ENCODE data around the gene SSBP3.

Gene SSBP3

DNA sequence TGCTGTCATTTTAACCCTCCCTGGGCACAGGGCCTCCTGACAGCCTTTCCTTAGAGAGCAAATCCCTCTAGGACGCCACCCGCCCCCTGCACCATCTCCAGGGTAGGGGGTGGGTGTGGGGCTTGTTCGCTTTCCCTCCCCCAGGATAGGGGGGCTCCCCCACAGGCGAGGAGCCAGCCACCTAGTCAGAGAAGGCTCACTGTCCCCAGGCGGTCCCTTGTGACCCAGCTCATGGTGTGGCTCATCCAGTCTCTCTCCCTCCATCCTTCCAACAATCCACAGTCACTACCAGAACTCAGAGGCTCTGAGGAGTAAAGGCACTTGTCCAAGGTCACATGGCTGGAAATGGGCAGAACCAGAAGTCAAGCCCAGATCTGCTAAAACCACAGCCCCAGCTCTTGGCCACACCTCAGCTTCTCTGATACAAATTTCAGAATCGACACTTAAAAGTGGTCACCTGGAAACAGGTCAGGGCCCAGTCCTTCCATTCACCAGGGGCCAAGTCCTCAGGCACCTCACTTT is 116.4 kb downstream of the SSBP3 start:
- no peak for DNase-seq (ENCODE audit: low read depth in 1 of 2, low spot score in 1 of 2)

DNA sequence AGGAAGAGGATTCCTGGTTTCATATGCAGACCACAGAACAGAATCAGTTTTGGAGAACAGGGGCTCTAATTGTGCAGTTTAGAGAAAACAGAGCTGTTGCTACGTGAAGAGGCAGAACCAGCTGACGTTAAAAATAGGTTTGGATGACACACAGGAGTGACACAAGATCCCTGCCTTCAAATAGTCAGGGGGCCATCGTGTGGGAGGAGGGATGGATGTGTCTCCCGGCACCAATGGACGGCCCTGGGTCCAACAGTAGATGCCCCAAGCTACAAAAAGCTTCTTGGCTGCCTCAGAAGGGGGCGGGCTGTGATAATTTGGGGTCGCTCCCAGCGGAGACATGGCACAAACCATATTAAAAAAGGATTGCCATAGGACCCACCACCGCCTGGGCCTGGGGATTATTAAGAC is 118.4 kb downstream of the SSBP3 start:
- DNase-seq (ENCODE audit: low read depth in 1 of 2, low spot score in 1 of 2) = no peak

- DNase-seq (ENCODE audit: low read depth in 1 of 2, low spot score in 1 of 2) = peak; percentile 31 to 52
These were observed 119.0 kb downstream of the SSBP3 start for GRCh38 chr1:54287176-54287650.

GRCh38 chr1:54285815-54286345 is 120.3 kb downstream of the SSBP3 start:
- no peak for DNase-seq (ENCODE audit: low read depth in 1 of 2, low spot score in 1 of 2)

DNA sequence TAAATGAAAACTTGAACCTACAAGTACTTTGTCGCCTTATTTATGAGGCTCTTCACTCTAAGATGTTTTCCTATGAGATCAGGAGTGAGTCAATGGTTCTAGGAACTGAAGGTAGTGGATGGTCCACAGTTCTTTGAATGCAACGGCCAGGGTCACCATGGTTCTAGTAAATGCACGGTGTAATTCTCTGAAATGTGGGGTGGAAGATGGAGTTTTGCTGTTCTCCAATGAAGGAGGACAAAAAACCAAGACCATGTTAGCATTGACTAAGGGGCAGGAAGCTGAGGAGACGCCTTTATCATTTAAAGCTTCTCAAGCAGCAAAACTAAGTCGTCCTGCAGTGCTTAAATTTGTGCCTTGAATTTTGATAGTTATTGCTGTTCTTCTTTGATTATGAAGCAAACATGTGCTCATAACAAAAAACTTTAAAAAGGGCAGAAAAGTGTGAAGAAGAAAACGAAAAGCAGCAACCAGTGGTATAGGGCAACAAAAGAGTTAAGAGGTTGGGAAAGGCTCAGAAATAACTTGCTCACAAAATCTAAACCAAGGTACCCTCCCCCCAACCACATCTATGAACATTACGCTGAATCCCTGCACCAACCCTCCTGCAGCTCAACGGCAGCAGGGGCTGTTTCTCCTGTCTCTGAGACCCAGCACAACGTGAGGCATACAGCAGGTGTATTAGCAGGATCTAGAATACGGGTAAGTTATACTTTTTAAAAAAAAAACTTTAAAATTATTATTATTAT is 121.2 kb downstream of the SSBP3 start:
- DNase-seq (ENCODE audit: low read depth in 1 of 2, low spot score in 1 of 2) = no peak

GRCh38 chr1:54283635-54284385 is 122.4 kb downstream of the SSBP3 start:
- DNase-seq (ENCODE audit: low read depth in 1 of 2, low spot score in 1 of 2) = no peak

- no peak for DNase-seq (ENCODE audit: low read depth in 1 of 2, low spot score in 1 of 2)
These were observed 123.9 kb downstream of the SSBP3 start for GRCh38 chr1:54282101-54282847.

DNA sequence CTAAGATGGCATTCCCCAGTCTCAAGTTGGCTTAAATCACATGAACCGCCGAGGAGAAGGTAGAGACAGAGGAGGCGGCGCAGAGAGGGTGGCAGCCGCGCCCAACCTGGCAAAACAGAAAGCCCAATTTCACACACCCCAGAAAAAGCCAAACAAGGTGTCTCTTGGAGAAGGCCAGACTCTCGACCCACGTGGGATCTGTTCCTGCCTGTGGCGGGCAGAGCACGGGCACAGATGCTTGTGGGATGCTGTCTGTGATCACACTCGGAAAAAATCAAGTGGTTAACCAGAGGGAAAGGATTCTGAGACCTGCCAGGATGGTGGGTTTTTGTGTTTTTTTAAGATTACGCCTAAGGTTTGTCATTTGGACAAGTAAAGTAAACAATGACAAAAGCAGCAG is 125.5 kb downstream of the SSBP3 start:
- no peak for DNase-seq (ENCODE audit: low read depth in 1 of 2, low spot score in 1 of 2)

GRCh38 chr1:54279457-54279856 is 126.7 kb downstream of the SSBP3 start:
- DNase-seq (ENCODE audit: low read depth in 1 of 2, low spot score in 1 of 2) = no peak

DNA sequence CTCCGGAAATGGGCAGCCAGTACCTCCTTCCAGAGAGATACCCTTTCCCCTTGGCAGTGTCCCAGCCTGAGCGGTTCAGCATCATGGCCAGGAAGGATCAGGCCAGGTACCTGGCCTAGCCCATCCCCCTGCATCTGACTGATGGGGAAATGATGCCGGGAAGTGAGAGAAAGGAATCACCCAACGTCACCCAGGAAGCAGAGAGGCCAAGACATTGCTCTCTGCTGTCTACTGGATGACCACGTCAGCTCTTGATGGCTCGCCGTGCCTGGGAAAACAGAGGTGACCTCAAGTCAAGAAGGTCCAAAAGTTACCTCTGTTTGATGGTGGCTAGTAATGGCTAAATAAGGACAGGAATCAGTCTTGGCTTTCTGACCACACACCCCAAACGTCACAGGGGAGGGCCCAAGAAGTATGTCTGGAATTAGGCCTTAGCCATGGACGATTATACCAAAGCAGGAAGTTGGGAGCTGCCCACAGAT is 127.2 kb downstream of the SSBP3 start:
- DNase-seq (ENCODE audit: low read depth in 1 of 2, low spot score in 1 of 2) = no peak

- DNase-seq (ENCODE audit: low read depth in 1 of 2, low spot score in 1 of 2) = no peak
These were observed 128.5 kb downstream of the SSBP3 start for GRCh38 chr1:54277451-54278341.

GRCh38 chr1:54276617-54277450 is 129.4 kb downstream of the SSBP3 start:
- no peak for DNase-seq (ENCODE audit: low read depth in 1 of 2, low spot score in 1 of 2)

DNA sequence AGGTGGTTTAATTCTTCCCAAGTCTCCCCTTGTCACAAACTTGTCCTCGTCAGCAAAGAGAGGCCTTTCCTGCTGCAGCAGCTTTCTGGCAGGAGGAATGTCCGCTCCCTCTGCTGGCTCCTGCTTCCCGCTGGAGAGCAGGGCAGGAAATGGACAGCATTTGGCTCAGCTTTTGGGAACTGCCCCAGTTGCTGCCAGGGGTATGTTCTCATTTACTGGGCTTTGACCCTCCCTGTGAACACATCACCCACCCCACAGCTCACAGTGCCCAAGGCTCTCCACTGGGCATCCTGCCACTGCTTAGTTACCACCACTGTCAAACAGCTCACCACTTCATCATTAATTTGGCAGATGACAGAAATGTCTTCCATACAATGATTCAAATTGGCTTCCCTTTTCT is 130.8 kb downstream of the SSBP3 start:
- DNase-seq (ENCODE audit: low read depth in 1 of 2, low spot score in 1 of 2) = no peak

- no peak for DNase-seq (ENCODE audit: low read depth in 1 of 2, low spot score in 1 of 2)
These were observed 131.3 kb downstream of the SSBP3 start for GRCh38 chr1:54274881-54275280.

- no peak for DNase-seq (ENCODE audit: low read depth in 1 of 2, low spot score in 1 of 2)
These were observed 131.7 kb downstream of the SSBP3 start for GRCh38 chr1:54274448-54274847.

- DNase-seq (ENCODE audit: low read depth in 1 of 2, low spot score in 1 of 2) = no peak
These were observed 132.4 kb downstream of the SSBP3 start for GRCh38 chr1:54273795-54274163.

- no peak for DNase-seq (ENCODE audit: low read depth in 1 of 2, low spot score in 1 of 2)
These were observed 133.0 kb downstream of the SSBP3 start for GRCh38 chr1:54273092-54273794.

DNA sequence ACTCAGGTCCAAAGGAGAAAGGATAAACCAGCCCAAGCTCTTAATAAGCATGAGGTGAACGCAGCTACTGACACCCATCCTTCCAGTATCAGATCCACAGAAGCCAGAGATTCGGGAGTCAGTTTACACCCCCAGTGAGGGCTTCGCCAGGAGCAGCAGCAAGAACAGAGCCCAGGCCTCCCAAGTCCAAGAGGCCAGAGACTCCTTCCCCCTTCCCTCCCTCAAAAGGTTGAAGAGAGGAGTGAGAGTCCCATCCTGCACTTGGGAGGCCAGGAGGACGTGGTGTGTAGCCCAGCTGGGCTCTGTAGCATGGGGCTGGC is 133.5 kb downstream of the SSBP3 start:
- DNase-seq (ENCODE audit: low read depth in 1 of 2, low spot score in 1 of 2) = no peak

DNA sequence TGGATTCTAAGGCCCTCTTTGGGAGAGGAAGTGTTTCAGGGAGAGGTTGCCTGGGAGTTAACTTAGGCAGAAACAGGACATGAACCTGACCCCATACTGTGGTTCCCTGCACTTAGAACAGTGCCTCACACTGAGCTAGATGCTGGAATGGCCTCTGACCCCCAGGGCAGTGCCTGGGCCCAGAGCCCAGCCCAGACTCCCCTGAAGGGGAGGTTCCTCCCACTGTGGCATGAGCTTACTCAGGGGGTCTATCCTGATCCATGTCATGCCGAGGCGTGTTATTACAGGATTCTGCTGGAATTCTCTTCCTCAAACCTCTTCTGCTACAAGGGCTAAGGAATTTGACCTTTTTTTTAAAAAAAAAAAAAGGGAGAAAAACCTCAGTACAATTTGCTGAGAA is 134.1 kb downstream of the SSBP3 start:
- no peak for DNase-seq (ENCODE audit: low read depth in 1 of 2, low spot score in 1 of 2)

Data from stimulated activated CD4-positive, alpha-beta T cell treated with anti-CD3 and anti-CD28 coated beads, Interleukin-15, amount 100 ng/mL, for 1 hour (primary cell).